Chondrocyte (in vitro differentiated cells): ENCODE results near the gene EEPD1. TPM values are rescaled to one million over a fixed set of nuclear protein-coding genes. Genes with fewer than 3 reads are reported as not detected.

Experiments used
- DNase-seq: peaks from one replicate; pipeline ENCODE4 v3.0.0; 2021; ENCODE audit warnings: mixed read lengths, low spot score
- H3K27ac Mint-ChIP-seq: one replicate; pipeline ENCODE4 v1.8.0; 2021; ENCODE audit warnings: mild to moderate bottlenecking, moderate library complexity, mixed read lengths; ENCODE audit not compliant: unreplicated experiment
- H3K27me3 Mint-ChIP-seq: 2 replicates; pipeline ENCODE4 v1.8.0; 2021; ENCODE audit warnings: low read depth, mixed read lengths
- H3K36me3 Mint-ChIP-seq: 2 replicates; pipeline ENCODE4 v1.8.0; 2021; ENCODE audit warnings: low read depth, mixed read lengths
- H3K4me1 Mint-ChIP-seq: 2 replicates; pipeline ENCODE4 v1.8.0; 2021; ENCODE audit warnings: low read depth, mild to moderate bottlenecking, mixed read lengths
- H3K4me3 Mint-ChIP-seq: one replicate; pipeline ENCODE4 v1.8.0; 2021; ENCODE audit warnings: mild to moderate bottlenecking, moderate library complexity, mixed read lengths; ENCODE audit not compliant: unreplicated experiment
- H3K9me3 Mint-ChIP-seq: 2 replicates; pipeline ENCODE4 v1.8.0; 2021; ENCODE audit warnings: low read depth, mixed read lengths
- CTCF ChIP-seq: fragments of 200-600 bp; sonication (generic); IDR thresholded peaks from 2 replicates; pipeline ENCODE4 v1.5.0; 2021; ENCODE audit warnings: antibody characterized with exemption, mild to moderate bottlenecking, moderate library complexity
- total RNA-seq: library from RNA; stranded (reverse); gene quantifications from 3 replicates; pipeline ENCODE4 v1.2.1, GENCODE V29; 2021

EEPD1 gene
- total RNA-seq, 1 donor from 2014 or later = 5.8 TPM

DNA sequence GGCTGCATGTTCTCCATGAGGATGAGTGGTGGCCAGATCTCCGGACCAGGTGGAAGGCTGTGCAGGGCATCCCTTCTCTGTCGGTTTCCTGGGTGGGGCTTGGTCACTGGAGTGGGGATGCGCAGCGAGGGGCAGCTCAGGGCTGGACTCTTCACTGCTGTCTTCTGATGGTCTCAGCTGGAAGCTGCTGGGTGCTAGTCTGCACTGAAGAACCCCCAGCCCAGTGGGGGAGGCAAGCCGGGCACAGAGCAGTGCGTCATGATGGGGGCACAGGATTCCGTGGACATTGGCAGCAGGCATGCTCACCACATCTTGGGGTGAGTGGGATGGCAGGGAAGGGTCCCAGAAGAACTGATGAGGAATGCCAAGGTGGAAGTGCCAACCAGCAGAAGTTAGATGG, 39.8 kb downstream of the EEPD1 start:
- no peak overlapping the region for H3K4me3 Mint-ChIP-seq
- H3K9me3 Mint-ChIP-seq = no peaks in the 10 kb centered on the region
- no peak for DNase-seq
- no peaks in the 10 kb centered on the region for H3K27me3 Mint-ChIP-seq
- no peaks in the 10 kb centered on the region for H3K36me3 Mint-ChIP-seq
- no peaks in the 10 kb centered on the region for H3K4me1 Mint-ChIP-seq
- no peak for TF ChIP-seq CTCF
- H3K27ac Mint-ChIP-seq = no peak overlapping the region

DNA sequence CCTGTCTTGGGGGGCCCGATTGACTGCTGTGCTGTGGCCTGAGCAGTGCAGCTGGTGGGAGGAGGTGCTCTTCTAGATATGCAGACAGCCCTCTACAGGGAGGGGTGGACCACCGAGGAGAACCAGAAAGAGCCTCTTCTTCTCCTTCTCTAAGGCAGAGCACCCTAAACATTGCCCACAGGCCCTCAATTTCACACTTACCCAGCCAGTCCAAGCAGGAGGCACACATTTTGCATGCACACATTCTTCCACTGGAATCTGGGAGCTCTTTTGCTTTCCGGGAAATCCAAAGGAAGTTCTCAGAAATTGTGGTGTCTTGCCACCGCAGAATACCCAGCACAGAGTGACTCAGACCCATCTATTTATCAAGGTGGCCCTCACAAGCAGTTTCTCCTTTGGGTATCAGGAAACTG, 45.8 kb downstream of the EEPD1 start:
- H3K36me3 Mint-ChIP-seq = no peaks in the 10 kb centered on the region
- no peaks in the 10 kb centered on the region for H3K9me3 Mint-ChIP-seq
- no peak for TF ChIP-seq CTCF
- H3K27ac Mint-ChIP-seq = no peak overlapping the region
- peaks cover 16% of the 10 kb centered on the region for H3K4me1 Mint-ChIP-seq
- H3K4me3 Mint-ChIP-seq = no peak overlapping the region
- H3K27me3 Mint-ChIP-seq = no peaks in the 10 kb centered on the region
- DNase-seq = no peak

DNA sequence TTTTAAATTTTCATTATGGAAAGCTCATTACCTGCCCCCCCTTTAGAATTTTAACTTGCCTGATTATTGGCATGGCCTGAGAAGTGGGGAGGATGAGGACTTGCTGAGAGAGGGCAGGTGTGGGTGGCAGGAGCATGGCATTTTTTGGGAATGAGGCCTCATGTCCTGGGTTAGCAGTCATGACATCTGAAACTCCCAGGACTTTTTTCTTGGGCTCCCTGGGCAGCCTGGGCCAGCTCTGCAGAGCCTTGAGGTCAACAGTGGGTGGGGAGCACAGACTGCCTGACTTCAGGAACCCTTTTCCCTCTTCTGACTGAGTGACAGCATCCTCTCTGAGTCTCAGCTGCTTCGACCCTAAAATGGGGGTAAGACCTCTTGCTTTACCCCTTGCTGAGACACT, 46.3 kb downstream of the EEPD1 start:
- H3K36me3 Mint-ChIP-seq = no peaks in the 10 kb centered on the region
- DNase-seq = no peak
- H3K4me3 Mint-ChIP-seq = no peak overlapping the region
- no peak for TF ChIP-seq CTCF
- no peaks in the 10 kb centered on the region for H3K9me3 Mint-ChIP-seq
- H3K27ac Mint-ChIP-seq = no peak overlapping the region
- peaks cover 16% of the 10 kb centered on the region for H3K4me1 Mint-ChIP-seq
- H3K27me3 Mint-ChIP-seq = no peaks in the 10 kb centered on the region

- H3K4me3 Mint-ChIP-seq = no peak overlapping the region
- no peaks in the 10 kb centered on the region for H3K9me3 Mint-ChIP-seq
- H3K27ac Mint-ChIP-seq = no peak overlapping the region
- TF ChIP-seq CTCF = no peak
- H3K4me1 Mint-ChIP-seq = peaks cover 16% of the 10 kb centered on the region
- DNase-seq = no peak
- no peaks in the 10 kb centered on the region for H3K36me3 Mint-ChIP-seq
- H3K27me3 Mint-ChIP-seq = no peaks in the 10 kb centered on the region
Measured at GRCh38 chr7:36201122-36201723, 48.2 kb downstream of the EEPD1 start.

- Mint-ChIP-seq H3K4me1 (peaks cover 23% of the 10 kb centered on the region), H3K4me3 (no peak overlapping the region), H3K36me3 (no peaks in the 10 kb centered on the region), H3K27ac (no peak overlapping the region), H3K27me3 (no peaks in the 10 kb centered on the region), H3K9me3 (no peaks in the 10 kb centered on the region)
- DNase-seq = no peak
- TF ChIP-seq CTCF = no peak
Measured at GRCh38 chr7:36202398-36202797, 49.3 kb downstream of the EEPD1 start.
